ENCODE measurements around the gene OPN3. TPM values are rescaled to one million over a fixed set of nuclear protein-coding genes. Genes with fewer than 3 reads are reported as not detected.

The OPN3 gene
- total and polyA plus RNA-seq, 2 of the 4 experiments (the other 2 are of a cell fraction), result 16.4 to 21.9 TPM

- TF ChIP-seq BHLHE40 (IDR thresholded peaks at IDR 0.05; ENCODE audit: low read depth, low read length), result no peak
These were observed 88.2 kb downstream of the OPN3 start (continued) for GRCh38 chr1:241551759-241552638.

GRCh38 chr1:241550318-241550717 lies 89.9 kb downstream of the OPN3 start:
- Histone ChIP-seq H2AK9ac (replicated peaks; ENCODE audit: low read depth, low read length, poor library complexity) (no peak overlapping the region), H3K27ac (ENCODE audit: insufficient read depth, low read length) (no peak overlapping the region), H3K27me3 (ENCODE audit: control insufficient read depth, insufficient read depth, low read length) (no peaks in the 10 kb centered on the region; the same call in 1 of the 2 replicates), H3K9me3 (ENCODE audit: control insufficient read depth, insufficient read depth, low read length) (no peaks in the 10 kb centered on the region), H4K5ac (ENCODE audit: low read depth, low read length) (no peak overlapping the region), H2BK120ac (ENCODE audit: low read depth, low read length) (no peak overlapping the region), H3K23ac (ENCODE audit: low read depth, low read length) (no peak overlapping the region), H3K4me1 (ENCODE audit: control insufficient read depth, insufficient read depth, low read length) (no peaks in the 10 kb centered on the region), H3K9me1 (ENCODE audit: insufficient read depth, low read length) (no peaks in the 10 kb centered on the region), H3K79me1 (ENCODE audit: low read depth in 1 of 2, low read length in 2 of 2) (no peaks in the 10 kb centered on the region), H2BK15ac (ENCODE audit: low read depth, low read length) (no peak overlapping the region), H4K8ac (ENCODE audit: low read depth in 2 of 2, low read length in 2 of 2) (no peak overlapping the region), H4K20me1 (ENCODE audit: insufficient read depth, low read length) (no peaks in the 10 kb centered on the region), H3K14ac (replicated peaks; ENCODE audit: low read depth, low read length) (no peak overlapping the region), H4K91ac (ENCODE audit: insufficient read depth, low read depth, low read length) (no peak overlapping the region), H3K4me2 (ENCODE audit: low read depth, low read length) (no peak overlapping the region), H3K18ac (ENCODE audit: low read depth, low read length) (no peak overlapping the region), H3K9ac (ENCODE audit: low read depth, low read length) (no peak overlapping the region), H3K4me3 (ENCODE audit: insufficient read depth, low read depth, low read length) (no peak overlapping the region), H2AK5ac (ENCODE audit: low read depth, low read length) (no peak overlapping the region), H3K36me3 (ENCODE audit: control insufficient read depth, insufficient read depth, low read length) (no peaks in the 10 kb centered on the region), H3K4ac (ENCODE audit: low read depth, low read length) (no peak overlapping the region), H2BK5ac (ENCODE audit: low read depth, low read length, poor library complexity, severe bottlenecking) (no peak overlapping the region), H3K56ac (ENCODE audit: extremely low read depth, insufficient read depth, low read length) (no peak overlapping the region), H2BK20ac (ENCODE audit: low read depth, low read length) (no peak overlapping the region), H2AFZ (replicated peaks; ENCODE audit: low read length, poor library complexity) (no peak overlapping the region)
- ChIA-PET POLR2A (ENCODE audit: unreplicated experiment) (no interaction called here), CTCF (no interaction called here)
- TF ChIP-seq NFE2L2 (IDR thresholded peaks at IDR 0.05; ENCODE audit: low read depth, low read length) (no peak), MAZ (IDR thresholded peaks at IDR 0.05; ENCODE audit: borderline replicate concordance, low read depth, low read length) (no peak), CTCF (conservative IDR thresholded peaks at IDR 0.05; ENCODE audit: low read depth, low read length) (no peak), BHLHE40 (IDR thresholded peaks at IDR 0.05; ENCODE audit: low read depth, low read length) (no peak), USF2 (IDR thresholded peaks at IDR 0.05; ENCODE audit: low read depth, low read length) (no peak), FOS (IDR thresholded peaks at IDR 0.05; ENCODE audit: low read depth, low read length) (no peak), CHD1 (IDR thresholded peaks at IDR 0.05; ENCODE audit: low read depth, low read length) (no peak)
- WGBS, 2 experiments (ENCODE audit: extremely low coverage in 2 of 2, insufficient read length in 1 of 2), result no CpG with 5 or more reads among the region's 1 CpG
- no peak for ATAC-seq (ENCODE audit: low read depth)
- intact Hi-C loops (cut with micrococcal nuclease) (no loop called here), dilution Hi-C loops (cut with HindIII; ENCODE audit: low sequenced_read_pairs, unreplicated experiment) (no loop called here), in situ Hi-C loops (cut with MboI; ENCODE audit: low sequenced_read_pairs) (no loop called here)
- DNase-seq, result no peak
- BruUV-seq (replicated peaks), result no TSS peak

All from IMR-90 (cell line).